Thymus (tissue), 11 donors: ENCODE results near the gene SIGLEC6. TPM values are rescaled to one million over a fixed set of nuclear protein-coding genes. Genes with fewer than 3 reads are reported as not detected.

Experiments
- DNase-seq, 9 donors: peaks; one replicate each; pipeline ENCODE4 v3.0.0-alpha.2; 2013; ENCODE audit warnings: low spot score in 9 of 9, low read depth in 6 of 9, missing footprints in 1 of 9
- H3K27ac ChIP-seq, 2 donors: one replicate each; pipeline ENCODE4 v1.5.1; 2013; ENCODE audit warnings: control low read depth in 1 of 2, low read depth in 1 of 2, low read length in 1 of 2, mild to moderate bottlenecking in 1 of 2, moderate library complexity in 1 of 2
- H3K27me3 ChIP-seq, 2 donors: one replicate each; pipeline ENCODE4 v1.5.1; 2013; ENCODE audit warnings: low read length in 1 of 2; ENCODE audit not compliant: control insufficient read depth in 2 of 2, insufficient read depth in 1 of 2
- H3K36me3 ChIP-seq, 2 donors: one replicate each; pipeline ENCODE4 v1.5.1; 2013; ENCODE audit warnings: low read length in 1 of 2, mild to moderate bottlenecking in 1 of 2, moderate library complexity in 1 of 2; ENCODE audit not compliant: control insufficient read depth in 2 of 2, insufficient read depth in 2 of 2
- H3K4me1 ChIP-seq, 2 donors: one replicate each; pipeline ENCODE4 v1.5.1; 2013; ENCODE audit warnings: low read length in 2 of 2; ENCODE audit not compliant: control insufficient read depth in 2 of 2, insufficient read depth in 2 of 2
- H3K4me3 ChIP-seq, 2 donors: one replicate each; pipeline ENCODE4 v1.5.1; 2013; ENCODE audit warnings: low read length in 2 of 2, control low read depth in 1 of 2, mild to moderate bottlenecking in 1 of 2
- H3K9me3 ChIP-seq, 2 donors: one replicate each; pipeline ENCODE4 v1.5.1; 2013; ENCODE audit warnings: low read length in 1 of 2, mild to moderate bottlenecking in 1 of 2; ENCODE audit not compliant: control insufficient read depth in 2 of 2, insufficient read depth in 1 of 2
- WGBS: extraction: QIAGEN DNeasy Blood & Tissue Kit; methylation state at CpG from one replicate; pipeline ENCODE4 v1.1.7; 2013; 5-methylcytosine and 5-hydroxymethylcytosine counted together
- polyA plus RNA-seq: library from polyadenylated mRNA; stranded (reverse); fragments of 200-250 nt; gene quantifications from one replicate; pipeline ENCODE4 v1.2.3, GENCODE V29; 2013
- total RNA-seq: library from RNA; stranded (reverse); fragments of 120-200 nt; gene quantifications from one replicate; pipeline ENCODE4 v1.2.4, GENCODE V29; 2013
- donor health status: healthy.

SIGLEC6 gene
- total and polyA plus RNA-seq, 2 donors, result 0.27 to 0.28 TPM

DNA sequence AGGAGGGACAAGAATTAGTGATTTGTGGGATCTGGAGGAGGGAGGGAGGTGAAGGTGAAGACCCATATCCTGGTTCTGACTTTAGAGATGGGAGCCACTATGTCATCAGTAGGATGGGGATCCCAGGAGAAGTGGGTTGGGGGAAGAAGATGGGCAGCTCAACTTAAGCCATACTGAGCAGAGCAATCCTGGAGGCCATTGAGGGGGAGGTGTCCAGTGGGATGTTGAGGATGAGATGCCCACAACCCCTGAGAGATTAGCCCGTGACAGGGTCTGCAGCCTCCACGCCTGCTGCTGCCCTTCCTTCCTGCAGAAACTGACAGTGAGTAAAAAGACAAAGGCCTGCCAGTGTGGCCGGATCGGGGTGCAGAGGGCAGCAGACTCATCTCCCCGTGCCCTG is 11.2 kb upstream of the SIGLEC6 start:
- Histone ChIP-seq H3K36me3 (no peaks in the 10 kb centered on the region), H3K9me3 (no peaks in the 10 kb centered on the region), H3K4me1 (peaks cover 0 to 7% of the 10 kb centered on the region in 2 donors), H3K27me3 (peaks cover 2 to 5% of the 10 kb centered on the region in 2 donors), H3K4me3 (no peak overlapping the region), H3K27ac (no peak overlapping the region)
- 84% methylated on average over 5 of the region's 5 CpGs for WGBS
- DNase-seq, result no peak

DNA sequence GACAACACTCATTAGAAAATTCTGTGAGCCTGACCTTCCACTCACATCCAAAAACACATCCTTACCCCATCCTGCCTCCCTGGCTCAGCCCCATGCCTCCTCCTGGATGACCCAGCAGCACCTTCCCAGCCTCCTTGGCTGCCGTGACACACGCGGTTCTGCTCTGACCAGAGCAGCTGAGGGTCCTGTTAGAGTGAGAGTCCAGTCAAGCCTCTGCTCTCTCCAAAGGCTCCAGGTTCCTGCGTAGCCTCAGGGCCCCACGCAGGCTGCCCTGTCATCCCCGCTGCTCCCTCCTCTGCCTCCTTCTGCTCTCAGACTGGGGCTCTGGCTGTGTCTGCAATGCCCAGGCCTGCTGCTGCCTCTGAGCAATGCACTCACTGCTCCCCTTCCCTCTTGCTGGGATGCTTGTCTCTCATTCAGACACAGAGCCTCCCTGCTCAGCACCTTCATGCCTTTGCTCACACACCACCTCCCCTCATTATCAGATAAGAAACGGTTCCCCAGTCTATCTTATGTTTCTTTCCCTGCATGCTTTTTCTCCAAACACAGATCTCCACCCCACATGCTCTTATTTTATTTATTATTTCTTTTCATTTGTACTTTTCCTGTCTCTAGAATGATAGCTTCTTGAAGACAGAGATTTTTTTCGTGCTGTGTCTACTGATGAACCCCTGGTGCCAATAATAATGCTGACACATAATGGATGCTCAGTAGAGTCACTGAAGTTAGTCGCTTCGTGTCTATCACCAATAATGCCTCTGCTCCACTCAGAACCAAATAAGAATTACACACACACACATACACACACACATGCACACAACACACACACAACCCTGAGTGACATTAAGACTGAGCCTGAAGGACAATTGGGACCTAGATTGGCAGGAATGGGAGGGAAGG is 10.2 kb upstream of the SIGLEC6 start:
- 83% methylated on average over 10 of the region's 10 CpGs for WGBS
- Histone ChIP-seq H3K36me3 (no peaks in the 10 kb centered on the region), H3K4me3 (no peak overlapping the region), H3K27me3 (no peaks in the 10 kb centered on the region), H3K4me1 (no peaks in the 10 kb centered on the region), H3K27ac (no peak overlapping the region), H3K9me3 (no peaks in the 10 kb centered on the region)
- no peak for DNase-seq

- H3K9me3 ChIP-seq, result no peaks in the 10 kb centered on the region
- no peak for DNase-seq
- no peaks in the 10 kb centered on the region for H3K4me1 ChIP-seq
- no peaks in the 10 kb centered on the region for H3K36me3 ChIP-seq
- no peaks in the 10 kb centered on the region for H3K27me3 ChIP-seq
- no peak overlapping the region for H3K4me3 ChIP-seq
- 97% methylated on average over 4 of the region's 4 CpGs for WGBS
- no peak overlapping the region for H3K27ac ChIP-seq
Measured at GRCh38 chr19:51539821-51540366, 8.4 kb upstream of the SIGLEC6 start.

DNA sequence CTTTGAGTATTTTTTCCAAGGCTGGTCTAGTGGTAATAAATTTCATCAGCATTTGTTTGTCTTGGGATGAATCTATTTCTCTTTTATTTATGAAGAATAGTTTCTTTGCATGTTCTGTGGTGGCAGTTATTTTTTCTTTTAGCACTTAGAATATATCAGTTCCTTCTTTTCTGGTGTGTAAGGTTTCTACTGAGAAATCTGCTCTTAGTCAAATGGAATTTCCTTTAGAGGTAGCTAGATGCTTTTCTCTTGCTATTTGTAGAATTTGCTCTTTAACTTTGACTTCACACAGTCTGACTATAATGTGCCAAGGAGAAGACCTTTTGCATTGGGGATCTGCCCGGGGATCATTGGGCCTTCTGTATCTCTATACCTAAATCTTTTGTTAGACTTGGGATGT is 4.1 kb upstream of the SIGLEC6 start:
- peaks cover 0 to 4% of the 10 kb centered on the region in 2 donors for H3K27me3 ChIP-seq
- no peak overlapping the region for H3K27ac ChIP-seq
- no peaks in the 10 kb centered on the region for H3K4me1 ChIP-seq
- 92% methylated on average over 1 of the region's 1 CpG for WGBS
- H3K4me3 ChIP-seq, result no peak overlapping the region
- H3K9me3 ChIP-seq, result no peaks in the 10 kb centered on the region
- no peaks in the 10 kb centered on the region for H3K36me3 ChIP-seq
- DNase-seq, result no peak

GRCh38 chr19:51530616-51531015 is 854 bp downstream of the SIGLEC6 start:
- Histone ChIP-seq H3K4me1 (no peaks in the 10 kb centered on the region), H3K27ac (no peak overlapping the region), H3K4me3 (no peak overlapping the region), H3K9me3 (no peaks in the 10 kb centered on the region), H3K27me3 (peaks cover 0 to 4% of the 10 kb centered on the region in 2 donors), H3K36me3 (no peaks in the 10 kb centered on the region)
- 98% methylated on average over 8 of the region's 8 CpGs for WGBS
- DNase-seq, result no peak

- Histone ChIP-seq H3K27ac (no peak overlapping the region), H3K36me3 (no peaks in the 10 kb centered on the region), H3K4me3 (no peak overlapping the region), H3K4me1 (no peaks in the 10 kb centered on the region), H3K9me3 (no peaks in the 10 kb centered on the region), H3K27me3 (peaks cover 0 to 4% of the 10 kb centered on the region in 2 donors)
- WGBS, result 95% methylated on average over 2 of the region's 2 CpGs
- DNase-seq, result no peak
Measured at GRCh38 chr19:51529301-51529700, 2.2 kb downstream of the SIGLEC6 start.

DNA sequence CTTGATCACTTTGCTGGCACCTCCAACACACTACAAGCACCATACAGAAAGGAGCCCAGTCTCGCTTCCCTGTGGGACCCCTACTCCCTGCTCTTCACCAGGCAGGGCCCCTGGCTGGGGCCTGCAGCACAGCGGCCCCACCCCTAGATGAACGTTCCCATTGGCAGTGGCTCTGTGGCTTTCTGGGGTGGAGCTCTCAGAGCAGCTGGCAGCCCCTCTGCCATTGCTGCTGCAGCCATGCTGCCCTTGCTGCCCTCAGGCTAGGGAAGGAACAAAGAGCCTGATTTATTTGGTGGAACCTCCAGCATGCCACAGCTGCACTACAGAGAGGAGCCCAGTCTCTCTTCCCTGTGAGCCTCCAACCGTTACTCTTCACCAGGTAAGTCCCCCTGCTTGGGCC is 5.8 kb downstream of the SIGLEC6 start:
- DNase-seq, result no peak
- Histone ChIP-seq H3K4me3 (no peak overlapping the region), H3K9me3 (no peaks in the 10 kb centered on the region), H3K27ac (no peak overlapping the region), H3K4me1 (no peaks in the 10 kb centered on the region), H3K36me3 (no peaks in the 10 kb centered on the region), H3K27me3 (no peaks in the 10 kb centered on the region)
- 49% methylated on average over 4 of the region's 4 CpGs for WGBS

- Histone ChIP-seq H3K27me3 (no peaks in the 10 kb centered on the region), H3K4me3 (no peak overlapping the region), H3K36me3 (no peaks in the 10 kb centered on the region), H3K9me3 (no peaks in the 10 kb centered on the region), H3K27ac (no peak overlapping the region), H3K4me1 (no peaks in the 10 kb centered on the region)
- 90% methylated on average over 8 of the region's 8 CpGs for WGBS
- no peak for DNase-seq
Measured at GRCh38 chr19:51524666-51525264, 6.7 kb downstream of the SIGLEC6 start.

DNA sequence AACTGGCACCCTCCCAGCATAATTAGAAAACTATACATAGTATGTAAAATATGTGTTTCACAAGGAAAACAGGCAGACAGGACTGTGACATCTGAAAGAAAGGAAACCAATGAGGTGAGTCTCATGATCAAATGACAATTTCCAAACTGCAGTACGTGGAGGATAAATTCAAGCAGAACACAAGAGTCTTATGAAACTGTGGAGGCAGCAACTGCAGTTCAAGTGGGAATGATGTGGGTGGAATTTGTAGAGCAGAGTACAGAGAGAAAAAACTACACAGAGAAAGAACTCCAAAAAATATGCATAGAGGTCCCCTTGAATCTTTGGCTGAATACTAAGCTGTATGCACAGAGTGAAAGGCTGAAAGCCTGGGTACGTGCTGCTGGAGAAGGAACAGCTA is 9.7 kb downstream of the SIGLEC6 start:
- no peak overlapping the region for H3K27ac ChIP-seq
- no peak overlapping the region for H3K4me3 ChIP-seq
- no peak for DNase-seq
- H3K36me3 ChIP-seq, result no peaks in the 10 kb centered on the region
- H3K4me1 ChIP-seq, result no peaks in the 10 kb centered on the region
- no peaks in the 10 kb centered on the region for H3K27me3 ChIP-seq
- WGBS, result 89% methylated on average over 2 of the region's 2 CpGs
- no peaks in the 10 kb centered on the region for H3K9me3 ChIP-seq
